Naive thymus-derived CD4-positive, alpha-beta T cell (primary cell): ENCODE results near the gene ADA. TPM values are rescaled to one million over a fixed set of nuclear protein-coding genes. Genes with fewer than 3 reads are reported as not detected.

Experiments
- ATAC-seq: fragments of 150-1000 bp; cut with Tn5 transposase; 2 replicates; pipeline ENCODE4 v1.10.0; 2021; ENCODE audit warnings: mild to moderate bottlenecking, moderate library complexity
- CTCF ChIA-PET: fragments of 350-600 bp; sonication (Branson Sonifier 250); formaldehyde crosslinking; loops from one replicate; lab custom pipeline; 2021; ENCODE audit warnings: antibody characterized with exemption; lab: Charles Lee
- POLR2A ChIA-PET: fragments of 350-600 bp; sonication (Branson Sonifier 250); formaldehyde crosslinking; loops from one replicate; lab custom pipeline; 2021; ENCODE audit warnings: antibody characterized with exemption, inconsistent platforms; lab: Charles Lee
- DNase-seq, 9 donors: peaks; one replicate each; pipeline versions ENCODE4 v3.0.0 to v3.0.0-alpha.2; 2020 to 2022; ENCODE audit warnings: mixed read lengths in 1 of 9
- H3K27ac ChIP-seq: one replicate; pipeline ENCODE4 v1.7.0; 2013; ENCODE audit warnings: mild to moderate bottlenecking, low read depth, low read length, moderate library complexity
- H3K27me3 ChIP-seq, 2 donors: one replicate each; pipeline ENCODE4 v1.7.0; 2013; ENCODE audit warnings: low read length in 2 of 2, mild to moderate bottlenecking in 2 of 2, moderate library complexity in 2 of 2; ENCODE audit not compliant: control insufficient read depth in 2 of 2, insufficient read depth in 2 of 2
- H3K36me3 ChIP-seq, 3 experiments: 1 replicate in 2 of 3; 2 replicates in 1 of 3; pipeline ENCODE4 v1.7.0; 2013; ENCODE audit warnings: low read length in 3 of 3, mild to moderate bottlenecking in 3 of 3, moderate library complexity in 1 of 3; ENCODE audit not compliant: insufficient read depth in 3 of 3, control insufficient read depth in 2 of 3
- H3K4me1 ChIP-seq, 2 donors: one replicate each; pipeline ENCODE4 v1.7.0; 2013; ENCODE audit warnings: low read length in 2 of 2, mild to moderate bottlenecking in 2 of 2, moderate library complexity in 1 of 2; ENCODE audit not compliant: control insufficient read depth in 2 of 2, insufficient read depth in 2 of 2
- H3K4me3 ChIP-seq: 2 replicates; pipeline ENCODE4 v1.7.0; 2013; ENCODE audit warnings: mild to moderate bottlenecking, low read length
- H3K9me3 ChIP-seq, 3 experiments: 1 replicate in 2 of 3; 2 replicates in 1 of 3; pipeline ENCODE4 v1.7.0; 2013; ENCODE audit warnings: low read length in 3 of 3; ENCODE audit not compliant: control insufficient read depth in 2 of 3
- H3K27ac Mint-ChIP-seq, 9 donors: one replicate each; pipeline ENCODE4 v1.8.0; 2020 to 2022; ENCODE audit warnings: mixed read lengths in 9 of 9, mild to moderate bottlenecking in 8 of 9, moderate library complexity in 5 of 9, inconsistent platforms in 2 of 9
- H3K27me3 Mint-ChIP-seq, 5 donors: one replicate each; pipeline ENCODE4 v1.8.0; 2021 to 2022; ENCODE audit warnings: mixed read lengths in 5 of 5, mild to moderate bottlenecking in 1 of 5
- H3K36me3 Mint-ChIP-seq, 5 donors: one replicate each; pipeline ENCODE4 v1.8.0; 2020 to 2022; ENCODE audit warnings: mixed read lengths in 5 of 5, mild to moderate bottlenecking in 3 of 5, inconsistent platforms in 1 of 5
- H3K4me1 Mint-ChIP-seq, 7 donors: one replicate each; pipeline ENCODE4 v1.8.0; 2020 to 2022; ENCODE audit warnings: mixed read lengths in 7 of 7, mild to moderate bottlenecking in 3 of 7, inconsistent platforms in 1 of 7
- H3K4me3 Mint-ChIP-seq, 10 donors: one replicate each; pipeline ENCODE4 v1.8.0; 2020 to 2022; ENCODE audit warnings: mild to moderate bottlenecking in 10 of 10, mixed read lengths in 10 of 10, moderate library complexity in 6 of 10, inconsistent platforms in 2 of 10
- H3K9me3 Mint-ChIP-seq, 11 donors: one replicate each; pipeline ENCODE4 v1.8.0; 2020 to 2022; ENCODE audit warnings: mixed read lengths in 11 of 11, mild to moderate bottlenecking in 4 of 11, inconsistent platforms in 1 of 11, moderate library complexity in 1 of 11
- intact Hi-C, 2 donors: fragments of 100-400 bp; cut with micrococcal nuclease; formaldehyde crosslinking; loops; one replicate each; pipeline ENCODE4 v1.15.1; 2023
- polyA plus RNA-seq, 2 donors: library from polyadenylated mRNA; unstranded; fragments of 300-500 nt; fragmentation: Illumina TruSeq; gene quantifications; one replicate each; pipeline ENCODE4 v1.2.3, GENCODE V29; 2021
- total RNA-seq, 6 experiments: library from RNA in 5 of 6; stranded (reverse) in 5 of 6; gene quantifications; 1 replicate in 5 of 6; 2 replicates in 1 of 6; pipeline ENCODE4 v1.2.3 and lab custom pipeline; 2021 to 2026

Gene ADA
- total and polyA plus RNA-seq, 7 experiments from 2014 or later, result 26.1 to 103 (median 35.2) TPM

DNA sequence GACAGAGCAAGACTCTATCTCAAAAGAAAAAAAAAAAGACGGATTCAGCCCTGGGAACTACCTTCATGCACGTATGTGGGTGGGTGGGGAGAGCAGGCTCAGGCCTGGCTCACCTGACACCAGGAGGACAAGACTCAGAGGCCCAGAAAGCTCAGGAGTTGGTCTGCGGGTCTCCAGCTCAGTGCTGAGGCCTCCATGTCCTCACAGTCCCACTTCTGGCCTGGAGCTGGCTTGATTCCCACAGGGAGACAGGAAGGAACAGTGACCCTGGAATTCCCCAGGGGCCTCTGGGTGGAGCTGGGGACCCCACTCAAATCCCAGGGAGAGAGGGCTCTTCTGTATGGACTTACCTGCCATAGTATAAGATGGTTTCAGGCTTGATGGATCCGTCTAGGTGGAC lies 15.6 kb downstream of the ADA start:
- CTCF ChIA-PET, result interaction anchor here (0.6 kb wide), 2 partner anchors 50 to 101 kb away, joined by 4 to 6 read pairs; no protein-coding TSS in a partner anchor
- peaks cover 8 to 17% (median 13%) of the 10 kb centered on the region in 7 donors for H3K4me1 Mint-ChIP-seq
- H3K27me3 Mint-ChIP-seq, result no peaks in the 10 kb centered on the region
- intact Hi-C loops, result no loop called here
- POLR2A ChIA-PET, result interaction anchor here (0.9 to 1.4 kb wide), 3 partner anchors 9 to 17 kb away, joined by 3 to 8 read pairs (median 3); no protein-coding TSS in a partner anchor
- H3K36me3 Mint-ChIP-seq, result peaks cover 3 to 57% (median 35%) of the 10 kb centered on the region in 5 donors
- Histone ChIP-seq H3K27ac (no peak overlapping the region), H3K9me3 (no peaks in the 10 kb centered on the region), H3K27me3 (no peaks in the 10 kb centered on the region), H3K4me3 (no peak overlapping the region), H3K36me3 (peaks cover 5 to 72% (median 8%) of the 10 kb centered on the region in 3 experiments), H3K4me1 (peaks cover 0 to 5% of the 10 kb centered on the region in 2 donors)
- H3K9me3 Mint-ChIP-seq, result peaks cover 0 to 11% (median 0%) of the 10 kb centered on the region in 11 donors
- ATAC-seq, result no peak
- H3K27ac Mint-ChIP-seq, result peak overlapping the region in 1 of 9 donors; percentile 25
- no peak overlapping the region for H3K4me3 Mint-ChIP-seq
- DNase-seq, result no peak

DNA sequence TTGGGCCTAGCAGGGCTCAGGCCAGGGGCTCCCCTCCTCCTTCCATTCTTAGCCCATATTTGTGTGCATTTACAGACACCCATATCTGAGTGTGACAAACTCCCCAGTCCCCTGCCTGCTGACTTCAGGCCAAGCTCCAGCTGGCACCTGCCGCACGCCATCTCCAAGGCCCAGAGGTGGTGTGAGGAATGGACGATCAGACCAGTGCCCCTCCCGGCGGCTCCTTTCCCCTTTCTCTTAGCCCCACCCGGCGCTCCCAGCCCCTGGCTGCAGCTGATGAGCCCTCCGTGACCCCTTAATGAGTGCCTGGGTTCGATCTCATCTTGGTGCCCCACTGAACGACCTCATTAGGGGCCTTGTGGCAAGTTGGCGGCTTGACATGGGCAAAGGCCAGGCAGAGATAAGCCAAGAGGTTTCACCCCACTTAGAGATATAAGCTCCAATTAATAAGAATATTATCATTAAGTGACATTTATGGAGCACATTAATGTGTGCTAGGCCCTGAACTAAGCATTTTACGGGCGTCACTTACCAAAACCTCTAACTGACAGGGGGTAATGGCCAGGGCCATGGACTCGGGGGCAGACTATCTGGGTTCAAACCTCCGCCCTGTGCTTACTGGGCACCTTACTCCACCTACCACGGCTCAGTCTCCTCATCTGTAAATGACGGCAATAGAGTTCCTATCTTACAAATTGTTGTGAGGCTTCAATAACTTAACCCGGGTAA lies 17.5 kb downstream of the ADA start:
- Mint-ChIP-seq H3K36me3 (peaks cover 0 to 55% (median 25%) of the 10 kb centered on the region in 5 donors), H3K27me3 (no peaks in the 10 kb centered on the region), H3K4me3 (no peak overlapping the region), H3K4me1 (peaks cover 0 to 12% (median 6%) of the 10 kb centered on the region in 7 donors), H3K9me3 (peaks cover 0 to 5% (median 0%) of the 10 kb centered on the region in 11 donors), H3K27ac (peak overlapping the region in 2 of 9 donors; percentile 43 to 54)
- H3K27me3 ChIP-seq, result no peaks in the 10 kb centered on the region
- intact Hi-C loops, result no loop called here
- peaks cover 5 to 77% (median 8%) of the 10 kb centered on the region in 3 experiments for H3K36me3 ChIP-seq
- POLR2A ChIA-PET, result interaction anchor here (0.9 to 1.1 kb wide), 2 partner anchors 16 to 20 kb away, joined by 3 read pairs; no protein-coding TSS in a partner anchor
- H3K4me1 ChIP-seq, result no peaks in the 10 kb centered on the region
- CTCF ChIA-PET, result no interaction called here
- H3K27ac ChIP-seq, result no peak overlapping the region
- ATAC-seq (no peak), DNase-seq (no peak)
- no peak overlapping the region for H3K4me3 ChIP-seq
- no peaks in the 10 kb centered on the region for H3K9me3 ChIP-seq

DNA sequence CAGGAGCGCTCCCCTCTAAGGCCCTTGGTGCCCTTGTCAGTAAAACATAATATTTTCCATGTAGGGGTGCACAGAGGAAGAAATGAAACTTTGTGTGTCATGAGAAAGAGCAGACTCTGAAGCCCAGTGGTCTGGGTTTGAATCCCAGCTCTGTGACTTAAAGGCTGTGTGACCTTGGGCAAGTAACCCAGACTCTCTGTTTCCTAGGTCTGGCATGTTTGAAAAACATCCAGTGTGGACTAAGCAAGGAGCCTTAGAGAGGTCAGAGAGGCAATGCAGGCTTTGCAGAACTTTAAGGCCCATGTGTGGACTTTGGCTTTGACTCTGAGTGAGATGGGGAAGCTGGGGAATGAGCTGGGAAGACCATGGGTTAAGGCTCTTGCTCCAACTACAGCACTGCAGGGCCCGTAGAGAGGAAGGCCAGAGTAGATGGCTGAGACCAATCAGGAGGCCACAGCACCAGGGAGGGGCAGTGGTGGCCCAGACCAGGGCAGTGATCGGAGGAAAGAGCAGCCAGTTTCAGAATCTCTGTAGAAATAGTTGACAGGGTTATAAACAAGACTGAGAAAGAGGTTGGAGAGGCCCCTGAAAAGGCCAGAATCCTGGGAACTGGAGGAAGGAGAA lies 18.2 kb downstream of the ADA start:
- no peak for DNase-seq
- CTCF ChIA-PET, result interaction anchor here (1.4 kb wide), 1 partner anchor 50 kb away, joined by 3 read pairs; no protein-coding TSS in a partner anchor
- H3K4me1 Mint-ChIP-seq, result peaks cover 0 to 5% (median 0%) of the 10 kb centered on the region in 7 donors

DNA sequence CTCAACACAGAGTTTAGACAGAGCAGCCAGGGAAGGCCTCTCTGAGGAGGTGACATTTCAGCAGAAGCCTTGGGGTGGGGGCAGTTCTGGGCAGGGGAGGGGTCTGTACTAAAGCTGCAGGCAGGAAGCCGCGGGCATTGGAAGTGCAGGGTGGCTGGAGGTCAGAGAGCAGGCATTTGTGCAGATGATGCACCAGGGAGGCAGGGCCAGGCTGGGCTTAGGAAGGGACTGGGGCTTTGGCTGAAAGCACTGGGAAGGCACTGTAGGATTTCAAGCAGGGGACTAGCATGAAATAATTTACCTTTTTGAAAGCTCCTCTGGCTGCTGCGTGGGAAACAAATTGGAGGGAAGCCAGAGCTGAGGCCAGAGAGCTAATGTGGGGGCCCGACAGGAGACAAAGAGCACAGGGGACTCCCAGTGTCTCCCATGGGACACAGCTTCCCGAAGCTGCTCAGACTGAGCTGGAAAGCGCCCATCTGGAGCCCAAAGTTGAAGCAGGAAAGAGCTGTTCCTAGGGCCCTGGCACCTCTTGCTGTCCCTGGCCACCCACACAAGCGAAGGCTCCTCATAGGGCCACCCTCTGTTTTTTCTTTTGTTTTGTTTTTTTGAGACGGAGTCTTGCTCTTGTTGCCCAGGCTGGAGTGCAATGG lies 19.3 kb downstream of the ADA start:
- Mint-ChIP-seq H3K27ac (peak overlapping the region in 4 of 9 donors; percentile 38 to 70 (median 59)), H3K9me3 (no peaks in the 10 kb centered on the region), H3K36me3 (peaks cover 0 to 52% (median 18%) of the 10 kb centered on the region in 5 donors), H3K4me1 (peaks cover 0 to 5% (median 2%) of the 10 kb centered on the region in 7 donors), H3K27me3 (no peaks in the 10 kb centered on the region), H3K4me3 (no peak overlapping the region)
- H3K4me1 ChIP-seq, result no peaks in the 10 kb centered on the region
- CTCF ChIA-PET, result interaction anchor here (1.2 to 1.4 kb wide), 2 partner anchors 11 to 51 kb away, joined by 3 read pairs; no protein-coding TSS in a partner anchor
- H3K9me3 ChIP-seq, result no peaks in the 10 kb centered on the region
- POLR2A ChIA-PET, result interaction anchor here (1.1 kb wide), 1 partner anchor 14 kb away, joined by 3 read pairs; no protein-coding TSS in a partner anchor
- H3K27ac ChIP-seq, result no peak overlapping the region
- intact Hi-C loops, result no loop called here
- peaks cover 5 to 77% (median 8%) of the 10 kb centered on the region in 3 experiments for H3K36me3 ChIP-seq
- no peak for ATAC-seq
- no peaks in the 10 kb centered on the region for H3K27me3 ChIP-seq
- H3K4me3 ChIP-seq, result no peak overlapping the region
- no peak for DNase-seq

More for the DNA sequence above, 18.2 kb downstream of the ADA start:
- Mint-ChIP-seq H3K4me3 (no peak overlapping the region), H3K36me3 (peaks cover 0 to 48% (median 18%) of the 10 kb centered on the region in 5 donors), H3K27ac (peak overlapping the region in 4 of 9 donors; percentile 10 to 54 (median 40)), H3K9me3 (no peaks in the 10 kb centered on the region), H3K27me3 (no peaks in the 10 kb centered on the region)
- H3K9me3 ChIP-seq, result no peaks in the 10 kb centered on the region
- POLR2A ChIA-PET, result interaction anchor here (0.8 to 1.1 kb wide), 4 partner anchors 10 to 21 kb away, joined by 3 read pairs; no protein-coding TSS in a partner anchor
- no peak overlapping the region for H3K27ac ChIP-seq
- no peak for ATAC-seq
- H3K27me3 ChIP-seq, result no peaks in the 10 kb centered on the region
- H3K4me3 ChIP-seq, result no peak overlapping the region
- H3K36me3 ChIP-seq, result peaks cover 5 to 75% (median 8%) of the 10 kb centered on the region in 3 experiments
- intact Hi-C loops, result no loop called here
- no peaks in the 10 kb centered on the region for H3K4me1 ChIP-seq

- POLR2A ChIA-PET, result interaction anchor here (1.2 to 1.5 kb wide), 2 partner anchors 11 to 16 kb away, joined by 3 to 4 read pairs; no protein-coding TSS in a partner anchor
- peaks cover under 1 to 53% (median 16%) of the 10 kb centered on the region in 5 donors for H3K36me3 Mint-ChIP-seq
Observed at GRCh38 chr20:44630297-44630696, 21.2 kb downstream of the ADA start.

DNA sequence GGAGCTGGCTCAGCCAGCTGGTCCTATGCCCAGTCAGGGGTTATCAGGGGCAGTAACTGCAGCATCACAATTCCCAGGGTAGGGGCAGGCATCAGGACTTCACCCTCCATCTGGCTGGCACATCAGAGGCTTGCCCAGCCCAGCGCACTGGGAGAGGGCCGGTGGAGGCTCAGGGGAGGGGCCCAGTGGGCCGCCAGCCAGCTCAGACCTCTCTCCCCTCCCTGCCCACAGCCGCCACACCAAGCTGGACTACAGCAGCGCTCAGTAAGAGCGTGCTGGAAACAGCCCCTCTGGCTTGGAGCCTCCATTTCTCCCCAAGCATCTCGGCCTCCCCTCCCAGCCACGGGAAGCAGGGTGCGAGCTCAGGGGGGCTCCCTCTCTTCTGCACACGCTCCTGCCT lies 22.0 kb downstream of the ADA start:
- intact Hi-C loops, result no loop called here
- H3K27me3 Mint-ChIP-seq, result no peaks in the 10 kb centered on the region
- peaks cover 7 to 57% (median 23%) of the 10 kb centered on the region in 5 donors for H3K36me3 Mint-ChIP-seq
- no peak overlapping the region for H3K4me3 Mint-ChIP-seq
- H3K27ac Mint-ChIP-seq, result peak overlapping the region in 2 of 9 donors; percentile 7 to 73
- ATAC-seq, result no peak
- peaks cover 3 to 80% (median 3%) of the 10 kb centered on the region in 3 experiments for H3K36me3 ChIP-seq
- H3K27ac ChIP-seq, result no peak overlapping the region
- H3K4me1 Mint-ChIP-seq, result peaks cover 0 to 12% (median 3%) of the 10 kb centered on the region in 7 donors
- no peak for DNase-seq
- ChIA-PET CTCF (no interaction called here), POLR2A (no interaction called here)
- no peaks in the 10 kb centered on the region for H3K9me3 ChIP-seq
- no peaks in the 10 kb centered on the region for H3K27me3 ChIP-seq
- no peak overlapping the region for H3K4me3 ChIP-seq
- no peaks in the 10 kb centered on the region for H3K4me1 ChIP-seq
- peaks cover 0 to 2% (median 0%) of the 10 kb centered on the region in 11 donors for H3K9me3 Mint-ChIP-seq

More at GRCh38 chr20:44630297-44630696, 21.2 kb downstream of the ADA start:
- H3K36me3 ChIP-seq, result peaks cover 5 to 80% (median 8%) of the 10 kb centered on the region in 3 experiments
- Mint-ChIP-seq H3K9me3 (no peaks in the 10 kb centered on the region), H3K27ac (peak overlapping the region in 1 of 9 donors; percentile 57), H3K27me3 (no peaks in the 10 kb centered on the region), H3K4me3 (no peak overlapping the region), H3K4me1 (peaks cover 0 to 12% (median 3%) of the 10 kb centered on the region in 7 donors)
- intact Hi-C loops, result no loop called here
- DNase-seq (no peak), ATAC-seq (no peak)
- H3K4me1 ChIP-seq, result no peaks in the 10 kb centered on the region
- H3K9me3 ChIP-seq, result no peaks in the 10 kb centered on the region
- H3K27ac ChIP-seq, result no peak overlapping the region
- CTCF ChIA-PET, result interaction anchor here (0.5 to 0.8 kb wide), 2 partner anchors 20 to 782 kb away, joined by 3 to 5 read pairs; no protein-coding TSS in a partner anchor
- no peak overlapping the region for H3K4me3 ChIP-seq
- H3K27me3 ChIP-seq, result no peaks in the 10 kb centered on the region
